ENCODE results near the gene BPTF.
"Not testable (repeated sequence)": the region's sequence is repeated elsewhere in the genome, so short reads cannot be mapped to it uniquely, and the experiment has no call there.

Gene BPTF

DNA sequence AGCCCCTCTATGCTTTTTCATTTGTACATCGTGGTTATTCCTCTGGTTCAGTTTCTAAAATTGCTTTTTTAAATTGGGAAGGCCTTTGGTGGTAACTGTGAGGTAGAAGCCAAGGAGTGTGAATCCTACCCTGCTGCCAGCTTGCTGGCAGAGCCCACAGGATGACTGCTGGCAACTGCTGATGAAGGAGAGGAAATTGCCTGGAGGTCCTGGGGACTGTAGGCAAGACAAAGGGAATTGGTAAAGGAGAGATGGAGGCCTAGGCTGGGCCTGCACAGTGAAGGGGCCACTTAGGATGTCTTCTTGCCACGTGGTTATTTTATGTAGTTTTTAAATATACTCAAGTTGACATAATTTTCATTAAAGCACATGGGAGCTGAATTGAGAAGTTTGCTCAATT lies 155.2 kb downstream of the BPTF start:
- peak; percentile 9 for DNase-seq

DNA sequence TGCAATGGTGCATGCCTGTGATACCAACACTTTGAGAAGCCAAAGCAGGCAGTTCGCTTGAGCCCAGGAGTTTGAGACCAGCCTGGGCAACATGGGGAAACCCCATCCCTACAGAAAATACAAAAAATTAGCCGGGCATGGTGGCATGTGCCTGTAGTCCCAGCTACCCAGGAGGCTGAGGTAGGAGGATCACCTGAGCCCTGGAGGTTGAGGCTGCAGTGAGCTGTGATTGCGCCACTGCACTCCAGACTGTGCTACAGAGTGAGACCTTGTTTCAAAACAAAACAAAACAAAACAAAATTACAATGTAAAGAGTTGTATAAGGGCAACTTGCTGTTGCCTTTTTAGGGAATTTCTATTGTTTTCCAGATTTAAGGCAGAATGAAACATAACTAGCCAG lies 155.6 kb downstream of the BPTF start:
- not testable (repeated sequence) for DNase-seq

DNA sequence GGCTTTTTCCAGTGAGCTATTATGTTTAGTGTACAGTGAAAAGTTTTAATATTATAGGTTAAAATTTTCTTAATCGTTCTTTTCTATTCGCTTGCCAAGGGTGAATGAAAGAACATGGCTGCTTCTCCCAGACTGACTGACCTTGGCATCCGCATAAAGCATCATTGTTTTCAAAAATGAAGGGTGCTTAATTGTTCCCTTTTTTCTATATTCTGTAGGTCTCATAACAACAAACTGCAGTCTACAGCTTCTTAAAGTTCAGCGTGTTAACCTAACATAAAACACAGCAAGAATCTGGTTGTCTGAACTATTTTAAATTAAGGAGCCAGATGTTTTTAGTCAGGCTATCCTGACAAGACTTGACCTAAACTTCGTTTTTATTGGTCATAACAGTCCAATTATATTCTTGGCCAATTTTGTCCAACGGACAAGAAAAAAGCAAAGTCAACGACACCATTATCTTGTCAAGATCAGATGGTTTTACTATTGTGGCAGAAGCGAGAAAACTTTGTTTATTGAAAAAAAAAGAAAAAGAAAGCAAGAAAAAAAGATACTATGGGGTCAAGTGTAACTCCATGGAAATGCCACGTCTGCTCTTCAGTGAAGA lies 156.8 kb downstream of the BPTF start:
- DNase-seq: no peak

DNA sequence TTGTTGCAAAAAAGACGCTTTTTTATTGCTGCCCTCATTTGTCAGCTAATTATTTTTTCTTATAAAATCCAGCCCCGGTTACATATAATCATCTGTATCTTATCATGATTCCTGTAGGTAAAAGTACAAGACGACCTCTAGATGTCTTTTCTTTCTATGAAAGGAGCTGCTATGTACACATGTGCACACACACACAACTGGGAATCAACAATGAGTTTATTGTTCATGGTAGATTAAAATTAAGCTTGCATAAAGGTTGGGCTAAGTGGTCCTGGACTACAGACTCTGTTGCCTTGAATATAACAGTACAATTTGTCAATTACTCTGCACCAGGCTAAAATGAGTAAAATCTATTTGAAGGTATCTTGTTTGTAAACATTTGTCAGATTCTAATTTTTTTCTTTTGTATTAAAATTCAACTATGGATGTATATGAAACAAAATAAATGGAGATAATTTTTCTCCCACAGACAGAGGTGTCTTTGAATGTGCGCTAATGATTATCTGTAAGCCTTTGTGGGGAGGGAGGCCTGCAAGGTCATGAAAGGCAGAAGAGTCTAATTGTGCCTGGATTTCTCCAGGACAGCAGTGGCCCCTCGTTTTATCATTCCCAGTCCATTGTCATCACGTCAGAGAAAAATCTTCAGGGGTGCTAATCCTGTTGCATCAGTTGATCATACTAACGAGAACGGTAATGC lies 157.5 kb downstream of the BPTF start:
- DNase-seq: no peak

DNA sequence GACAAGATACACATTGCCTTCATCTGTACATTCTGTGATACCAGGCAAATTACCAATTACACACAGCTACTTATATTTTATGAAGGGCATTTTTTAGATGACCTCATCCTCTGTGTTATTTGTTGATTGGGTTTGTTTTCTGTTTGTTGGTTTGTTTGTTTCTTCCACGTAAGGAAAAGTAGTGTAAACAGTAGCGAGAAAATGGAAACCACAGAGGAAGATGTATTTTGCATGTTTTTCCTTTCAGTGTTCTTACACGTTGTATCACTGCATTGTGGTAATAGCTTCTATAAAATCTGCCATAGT lies 158.0 kb downstream of the BPTF start:
- no peak for DNase-seq

DNA sequence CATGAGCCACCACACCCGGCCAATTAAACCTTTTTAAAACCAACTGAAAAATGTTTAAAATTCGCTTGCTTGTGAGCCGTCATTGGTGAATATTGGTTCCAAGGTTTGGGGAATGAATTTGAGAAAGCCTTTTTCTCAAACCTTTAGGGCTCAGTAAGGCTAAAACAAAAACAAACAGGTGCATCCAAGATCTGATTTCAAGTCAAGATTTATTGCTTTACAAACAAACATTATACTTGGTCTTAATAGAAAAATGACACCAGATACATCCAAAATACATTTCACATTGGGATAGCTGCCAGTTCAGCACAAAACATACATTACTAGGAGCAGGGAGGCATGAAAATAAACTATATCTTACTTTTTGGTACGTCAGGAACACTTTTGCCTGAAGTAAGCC lies 165.6 kb downstream of the BPTF start:
- DNase-seq: peak; percentile 86

DNA sequence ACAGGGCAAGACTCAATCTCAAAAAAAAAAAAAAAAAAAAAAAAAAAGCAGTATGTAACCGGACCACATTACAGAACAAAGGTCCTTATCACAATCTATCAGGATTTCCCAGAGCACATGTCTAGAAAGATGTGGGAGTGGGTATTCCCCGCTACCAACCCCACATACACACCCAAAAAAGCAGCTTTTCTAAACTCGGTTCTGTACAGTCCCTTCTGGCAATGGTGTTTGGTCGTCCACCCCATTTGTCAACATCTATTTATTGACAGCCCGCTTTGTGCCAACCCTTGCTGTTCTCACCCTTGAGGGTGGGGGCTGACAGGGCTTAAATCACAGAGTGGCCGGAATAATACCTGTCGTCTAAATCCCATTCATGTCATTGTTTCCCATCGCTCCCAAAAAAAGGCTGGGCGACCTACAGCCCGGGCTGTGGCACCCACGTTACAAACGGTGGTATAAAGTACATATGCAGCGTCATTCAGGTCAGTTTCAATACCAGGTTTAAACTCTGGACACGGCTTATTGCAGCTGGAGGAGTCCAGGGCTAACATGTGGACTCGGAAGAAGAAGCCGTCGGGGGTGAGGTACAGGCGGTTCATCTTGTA lies 167.3 kb downstream of the BPTF start:
- peak; percentile 63 for DNase-seq

DNA sequence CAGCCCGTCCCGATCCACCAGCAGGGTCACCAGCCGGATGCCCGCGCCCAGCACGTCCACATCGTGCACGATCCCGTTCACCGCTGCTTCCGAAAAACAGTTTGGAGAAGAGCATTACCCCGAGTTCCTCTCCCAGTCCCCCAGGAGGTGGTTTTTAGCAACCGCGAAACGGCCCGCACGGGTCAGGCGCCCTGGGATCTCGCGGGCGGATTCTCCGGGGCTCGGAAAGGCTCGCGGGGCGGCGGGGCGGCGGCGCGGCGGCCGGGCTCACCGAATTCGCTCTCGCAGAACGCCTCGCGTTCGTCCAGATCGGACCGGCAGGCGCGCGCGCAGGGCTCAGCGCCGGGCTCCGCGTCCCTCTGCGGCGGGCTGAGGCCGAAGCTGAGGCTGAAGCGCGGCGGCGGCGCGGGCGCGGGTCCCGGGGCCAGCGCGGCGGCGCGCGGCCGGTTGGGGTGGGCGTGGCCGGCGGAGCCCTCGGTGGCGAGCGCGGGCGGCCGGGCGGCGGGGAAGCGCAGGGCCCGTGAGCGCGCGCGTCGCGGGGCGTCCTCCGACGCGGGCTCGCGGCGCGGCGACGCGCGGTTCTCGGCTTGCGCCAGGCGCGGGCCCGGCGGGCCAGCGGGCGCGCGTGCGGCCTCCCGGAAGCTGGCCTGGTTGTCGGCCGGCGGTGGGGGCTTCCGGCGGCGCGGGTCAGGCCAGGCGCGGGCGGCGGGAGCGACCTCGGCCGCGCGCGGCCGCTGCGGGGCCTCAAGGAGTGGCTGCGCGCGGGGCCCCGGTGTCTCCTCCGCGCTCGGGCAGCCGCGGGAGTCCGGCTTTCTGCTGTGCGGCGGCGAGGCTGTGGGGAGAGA lies 168.1 kb downstream of the BPTF start:
- DNase-seq: peak; percentile 73

DNA sequence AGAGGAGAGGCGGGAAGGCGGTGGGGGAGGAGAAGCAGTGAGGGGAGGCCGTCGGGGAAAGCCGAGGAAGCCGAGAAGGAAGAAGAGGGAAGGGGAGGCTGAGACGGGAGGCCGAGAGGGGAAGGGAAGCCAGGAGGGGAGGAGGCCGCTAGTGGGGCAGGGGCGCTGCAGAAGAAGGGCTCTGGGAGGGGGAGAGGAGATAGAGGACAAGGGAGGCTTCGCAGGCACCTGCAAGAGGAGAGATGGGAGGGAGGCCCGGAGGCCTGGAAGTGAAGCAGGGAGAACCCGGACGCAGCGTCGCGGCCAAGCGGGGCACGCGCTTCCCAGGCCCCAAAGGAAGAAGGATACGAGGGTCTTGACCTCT lies 168.7 kb downstream of the BPTF start:
- peak; percentile 58 for DNase-seq

DNA sequence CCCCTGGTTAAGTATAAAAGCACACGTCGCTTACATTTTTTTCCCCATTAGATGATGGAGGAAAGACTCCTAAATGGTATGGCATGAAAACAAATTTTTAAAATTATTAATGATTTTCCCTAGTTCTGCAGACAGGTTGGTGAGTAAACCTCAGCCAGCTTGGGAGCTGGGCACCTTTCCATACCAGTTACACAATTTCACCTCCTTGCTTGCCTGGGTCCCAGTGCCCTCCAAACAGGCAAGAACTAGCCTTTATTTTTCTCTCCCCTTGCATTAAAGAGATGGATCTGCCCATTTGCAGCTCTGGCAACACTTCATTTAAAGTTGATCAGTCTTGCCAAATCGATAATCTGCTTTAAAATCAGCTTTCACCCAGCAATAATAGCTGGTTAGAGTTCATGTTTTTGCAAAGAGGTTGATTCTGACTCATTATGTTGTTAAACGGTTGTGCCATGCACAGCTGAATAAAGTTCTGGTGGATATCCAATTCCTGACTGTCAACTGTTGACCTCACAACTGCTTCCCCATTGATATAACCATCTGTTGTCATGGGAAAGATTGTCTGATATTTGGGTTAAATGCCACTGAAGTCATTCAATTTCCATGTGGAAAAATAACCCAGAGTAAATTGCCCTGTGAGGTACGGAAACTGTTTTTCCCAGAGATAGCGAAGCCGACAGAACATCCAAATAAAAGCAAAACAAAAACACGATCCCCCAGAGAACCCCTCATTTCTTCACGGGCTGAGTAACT lies 169.7 kb downstream of the BPTF start:
- peak; percentile 60 for DNase-seq

DNA sequence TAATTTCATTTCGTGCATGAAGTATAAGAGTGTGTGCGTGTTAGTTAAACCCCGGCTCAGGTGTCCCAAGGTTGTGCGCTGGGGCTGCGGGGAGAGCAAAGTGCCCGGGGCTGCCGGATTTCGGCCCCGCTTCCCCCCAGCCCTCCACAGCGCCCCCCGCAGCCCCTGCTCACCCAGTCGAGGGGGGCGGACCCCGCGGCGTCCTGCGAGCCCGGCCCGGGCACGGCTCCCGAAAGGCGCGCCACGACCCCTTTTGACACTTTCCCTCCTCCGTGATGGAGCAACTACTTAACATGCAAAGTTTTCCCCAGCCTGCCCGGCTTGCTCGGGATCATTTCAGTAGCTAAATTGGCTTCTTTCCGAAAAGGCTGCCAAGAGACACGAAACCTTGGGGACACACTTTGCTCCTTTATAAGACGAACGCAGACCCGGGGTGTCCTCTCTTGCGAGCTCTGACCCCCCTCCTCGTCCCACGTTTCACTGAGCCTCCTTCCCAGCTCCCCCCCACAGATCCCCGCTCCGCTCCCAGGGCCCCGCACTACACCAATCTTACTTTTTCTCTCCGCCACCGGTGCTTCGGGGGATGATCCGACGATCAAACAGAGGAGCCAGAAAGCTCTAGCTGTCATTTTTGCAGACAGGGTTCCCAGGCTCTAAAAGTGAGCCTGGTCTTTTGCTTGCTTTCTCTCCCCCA lies 170.4 kb downstream of the BPTF start:
- DNase-seq: no peak

DNA sequence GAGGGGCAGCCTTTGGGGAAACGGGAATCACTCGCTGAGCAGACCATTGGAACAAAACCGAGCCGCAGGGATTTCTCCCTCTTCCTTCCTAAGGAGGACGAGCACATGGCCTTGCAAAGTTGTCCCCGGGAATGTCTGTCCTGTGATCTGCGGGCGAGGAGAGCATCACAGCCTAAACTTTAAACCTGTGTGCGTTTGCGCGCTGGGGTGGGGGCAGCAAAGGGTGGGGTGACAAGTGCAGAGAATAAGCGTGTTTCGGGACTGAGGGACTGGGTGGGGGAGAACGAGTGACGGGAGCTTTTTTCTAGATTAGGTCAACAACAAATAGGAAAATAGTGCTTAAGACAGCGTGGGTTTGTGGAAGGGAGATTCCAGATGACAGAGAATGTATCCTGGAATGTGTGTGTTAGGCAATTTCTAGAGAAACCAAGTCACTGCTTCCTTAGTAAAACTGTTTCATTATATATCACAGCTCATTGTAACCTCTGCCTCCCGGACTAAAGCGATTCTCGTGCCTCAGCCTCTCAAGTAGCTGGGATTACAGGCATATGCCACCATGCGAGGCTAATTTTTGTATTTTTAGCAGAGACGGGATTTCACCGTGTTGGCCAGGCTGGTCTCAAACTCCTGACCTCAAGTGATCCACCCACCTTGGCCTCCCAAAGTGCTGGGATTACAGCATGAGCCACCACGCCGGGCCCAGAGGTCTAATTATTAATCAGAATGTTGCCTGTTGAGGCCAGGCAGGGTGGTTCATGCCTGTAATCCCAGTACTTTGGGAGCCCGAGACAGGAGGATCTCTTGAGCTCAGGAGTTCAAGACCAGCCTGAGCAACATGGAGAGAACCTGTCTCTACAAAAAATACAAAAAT lies 171.2 kb downstream of the BPTF start, which contains the start of gene C17orf58:
TSS of gene C17orf58 (minus strand) at position 169 of the 871 bp plus-strand sequence. CDS start 271 bp downstream, outside the sequence.
- DNase-seq: not testable (repeated sequence)

DNA sequence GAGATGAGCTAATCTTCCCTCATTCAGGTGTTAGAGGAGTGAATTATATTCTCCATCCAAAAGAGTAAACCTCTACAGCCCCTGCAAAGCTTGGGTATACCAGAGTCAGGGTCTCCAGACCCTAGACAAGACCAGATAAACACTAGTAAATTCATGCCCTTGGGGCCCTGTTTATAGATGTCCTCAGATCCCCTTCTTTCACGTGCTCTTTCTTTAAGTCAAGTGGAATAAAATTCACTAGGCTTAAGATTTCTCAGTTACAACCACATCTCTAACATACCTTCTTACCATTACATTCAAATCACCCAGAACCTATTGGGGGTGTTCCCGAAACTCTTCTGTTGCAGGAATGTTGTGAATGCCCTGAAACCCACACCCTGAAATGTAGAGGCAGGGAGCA lies 173.2 kb downstream of the BPTF start:
- DNase-seq: no peak

DNA sequence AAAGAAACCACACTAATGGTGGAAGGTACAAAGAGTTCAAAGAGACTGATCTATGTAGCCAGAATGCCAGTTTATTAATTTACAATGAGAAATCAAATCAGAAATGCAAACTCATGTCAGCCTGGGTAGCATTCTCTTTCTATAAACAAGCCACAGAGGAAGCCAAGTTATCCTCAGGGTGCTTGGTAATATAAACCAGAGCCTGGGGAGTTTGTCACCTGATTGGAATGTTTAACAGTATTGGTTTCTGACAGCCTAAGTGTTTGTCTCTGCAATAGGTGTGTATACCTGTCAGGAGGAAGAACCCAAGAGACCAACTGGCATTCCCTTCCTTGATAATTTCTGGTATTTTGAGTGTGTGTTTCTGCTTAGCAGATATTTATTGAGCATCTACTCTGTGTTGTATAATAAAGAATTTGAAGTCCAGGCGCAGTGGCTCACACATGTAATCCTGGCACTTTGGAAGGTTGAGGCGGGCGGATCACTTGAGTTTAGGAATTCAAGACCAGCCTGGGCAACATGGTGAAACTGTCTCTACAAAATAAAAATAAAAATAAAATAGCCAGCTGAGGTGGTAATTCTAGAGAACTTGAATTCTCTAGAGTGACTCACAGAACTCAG lies 174.1 kb downstream of the BPTF start:
- no peak for DNase-seq

DNA sequence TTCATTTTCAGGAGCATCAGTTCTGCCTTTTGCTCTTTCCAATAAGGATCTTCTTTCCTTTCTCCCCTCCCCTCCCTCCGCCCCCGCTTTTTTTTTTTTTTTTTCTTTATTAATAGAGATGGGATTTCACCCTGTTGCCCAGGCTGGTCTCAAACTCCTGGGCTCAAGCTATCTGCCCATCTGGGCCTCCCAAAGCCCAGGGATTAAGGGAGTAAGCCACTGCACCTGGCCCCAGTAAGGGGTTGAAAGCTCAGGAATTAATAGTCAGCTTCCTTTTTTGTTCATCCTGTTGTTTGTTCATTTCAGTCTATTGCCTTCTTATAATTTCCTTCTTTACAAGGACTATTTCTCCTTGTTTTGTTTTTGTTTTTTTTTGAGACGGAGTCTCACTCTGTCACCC lies 178.9 kb downstream of the BPTF start:
- no peak for DNase-seq

DNA sequence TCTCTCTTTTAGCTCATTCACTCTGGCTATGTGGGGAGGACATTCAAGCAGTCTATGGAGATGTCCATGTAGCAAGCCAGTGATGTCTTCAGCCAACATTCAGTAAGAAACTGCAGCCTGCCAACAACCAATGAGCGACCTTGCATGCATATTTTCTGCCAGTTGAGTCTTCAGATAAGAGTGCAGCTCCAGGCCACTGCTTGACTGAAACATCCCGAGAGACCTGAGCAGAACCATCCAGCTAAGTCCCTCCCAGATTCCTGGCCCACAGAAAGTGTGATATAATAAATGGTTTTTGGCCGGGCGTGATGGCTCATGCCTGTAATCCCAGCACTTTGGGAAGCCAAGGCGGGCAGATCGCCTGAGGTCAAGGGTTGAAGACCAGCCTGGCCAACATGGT lies 181.5 kb downstream of the BPTF start:
- no peak for DNase-seq

DNA sequence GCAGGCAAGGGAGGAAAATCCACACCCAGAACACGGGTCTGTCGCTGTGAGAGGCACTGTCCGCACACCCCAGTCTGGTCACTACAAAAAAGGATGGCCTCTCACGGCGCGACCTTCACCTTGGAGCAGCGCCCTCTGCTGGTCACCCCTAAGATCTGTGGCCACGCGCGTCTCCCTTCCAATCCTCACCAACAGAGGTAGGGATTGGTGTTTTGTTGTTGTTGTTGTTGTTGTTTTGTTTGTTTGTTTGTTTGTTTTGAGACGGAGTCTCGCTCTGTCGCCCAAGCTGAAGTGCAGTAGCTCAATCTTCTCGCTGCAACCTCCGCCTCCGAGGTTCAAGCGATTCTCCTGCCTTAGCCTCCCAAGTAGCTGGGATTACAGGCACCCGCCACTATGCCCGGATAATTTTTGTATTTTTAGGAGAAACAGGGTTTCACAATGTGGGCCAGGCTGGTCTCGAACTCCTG lies 185.9 kb downstream of the BPTF start:
- DNase-seq: peak; percentile 32

DNA sequence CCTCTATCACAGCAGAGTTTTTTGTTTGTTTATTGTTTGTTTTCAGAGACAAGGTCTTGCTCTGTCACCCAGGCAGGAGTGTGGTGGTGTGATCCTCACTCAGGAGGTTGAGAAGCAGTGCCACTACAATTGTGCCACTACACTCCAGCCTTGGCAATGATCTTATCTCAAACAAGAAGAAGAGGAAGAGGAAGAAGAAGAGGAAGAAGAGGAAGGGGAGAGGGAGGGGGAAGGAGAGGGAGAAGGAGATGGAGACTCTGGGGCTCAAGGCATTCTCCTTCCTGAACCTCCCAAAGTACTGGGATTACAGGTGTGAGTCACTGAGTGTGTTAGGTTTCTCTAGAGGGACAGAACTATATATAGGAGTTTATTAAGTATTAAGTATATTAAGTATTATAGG lies 188.1 kb downstream of the BPTF start:
- DNase-seq: no peak

DNA sequence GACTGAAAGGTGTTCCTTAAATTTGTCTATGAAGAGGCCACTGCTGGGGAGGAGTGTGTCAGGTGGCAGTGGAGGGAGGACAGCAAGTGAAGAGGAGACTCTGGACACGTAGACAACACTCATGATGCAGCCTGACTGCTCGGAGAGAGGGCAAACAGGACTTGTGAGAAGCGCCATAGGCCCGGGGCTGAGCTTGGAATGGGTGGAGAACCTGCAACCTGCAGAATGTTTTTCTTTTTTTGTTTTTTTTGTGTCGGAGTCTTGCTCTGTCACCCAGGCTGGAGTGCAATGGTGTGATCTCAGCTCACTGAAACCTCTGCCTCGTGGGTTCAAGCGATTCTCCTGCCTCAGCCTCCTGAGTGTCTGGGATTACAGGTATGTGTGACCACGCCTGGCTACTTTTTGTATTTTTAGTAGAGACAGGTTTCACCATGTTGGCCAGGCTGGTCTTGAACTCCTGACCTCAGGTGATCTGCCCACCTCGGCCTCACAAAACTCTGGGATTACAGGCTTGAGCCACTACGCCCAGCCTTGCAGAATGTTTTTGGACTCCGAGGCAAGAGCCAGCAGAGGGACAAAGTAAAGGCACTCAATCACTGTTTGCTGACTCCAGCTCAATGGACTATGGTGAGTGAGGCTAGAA lies 189.9 kb downstream of the BPTF start:
- no peak for DNase-seq

DNA sequence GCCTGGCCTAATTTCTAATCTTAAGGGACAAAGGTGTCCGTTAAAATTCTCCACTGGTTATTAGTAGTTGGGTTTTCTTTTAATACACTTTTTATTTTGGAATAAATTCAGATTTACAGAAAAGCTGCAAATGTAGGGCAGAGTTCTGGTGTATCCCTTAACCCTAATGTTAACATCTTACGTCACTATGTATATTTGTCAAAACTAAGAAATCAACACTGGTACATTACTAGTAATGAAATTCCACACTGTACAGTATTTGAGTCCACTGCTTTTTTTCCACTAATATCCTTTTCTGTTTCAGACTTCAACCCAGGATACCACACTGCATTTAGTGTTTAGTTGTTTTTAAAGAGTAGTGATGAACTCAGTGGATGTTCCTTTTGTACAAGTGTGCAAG lies 191.5 kb downstream of the BPTF start:
- DNase-seq: no peak

Measured in NCI-H1092 treated with DMSO at 0.1 percent for 48 hours (cell line).